Effector CD4-positive, alpha-beta T cell (primary cell): ENCODE measurements around the gene ANKIB1.
"Not testable (repeated sequence)": the region's sequence is repeated elsewhere in the genome, so short reads cannot be mapped to it uniquely, and the experiment has no call there.

Source experiments
- DNase-seq: peaks from one replicate; pipeline ENCODE4 v3.0.0-alpha.2; 2020

Gene ANKIB1

GRCh38 chr7:92330835-92331438 is 85.2 kb downstream of the ANKIB1 start:
- DNase-seq: no peak

DNA sequence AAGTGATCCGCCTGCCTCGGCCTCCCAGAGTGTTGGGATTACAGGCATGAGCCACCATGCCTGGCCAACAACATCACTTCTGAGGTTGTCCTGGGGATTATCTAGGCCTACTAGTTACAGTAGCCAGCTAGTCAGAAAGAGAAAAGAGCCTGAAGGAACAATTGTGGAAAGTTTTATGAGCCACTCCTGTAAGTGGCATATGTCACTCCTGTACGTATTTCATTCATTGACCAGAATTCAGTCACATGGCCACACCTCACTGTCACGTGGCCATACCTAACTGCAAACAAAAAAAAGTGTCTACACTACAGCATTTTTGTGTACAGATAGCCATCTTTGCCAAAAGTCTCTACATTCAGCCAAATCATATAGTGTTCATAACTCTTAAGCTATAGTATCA is 85.7 kb downstream of the ANKIB1 start:
- no peak for DNase-seq

GRCh38 chr7:92332782-92333181 is 87.0 kb downstream of the ANKIB1 start:
- no peak for DNase-seq

GRCh38 chr7:92333866-92334265 is 88.1 kb downstream of the ANKIB1 start:
- no peak for DNase-seq

DNA sequence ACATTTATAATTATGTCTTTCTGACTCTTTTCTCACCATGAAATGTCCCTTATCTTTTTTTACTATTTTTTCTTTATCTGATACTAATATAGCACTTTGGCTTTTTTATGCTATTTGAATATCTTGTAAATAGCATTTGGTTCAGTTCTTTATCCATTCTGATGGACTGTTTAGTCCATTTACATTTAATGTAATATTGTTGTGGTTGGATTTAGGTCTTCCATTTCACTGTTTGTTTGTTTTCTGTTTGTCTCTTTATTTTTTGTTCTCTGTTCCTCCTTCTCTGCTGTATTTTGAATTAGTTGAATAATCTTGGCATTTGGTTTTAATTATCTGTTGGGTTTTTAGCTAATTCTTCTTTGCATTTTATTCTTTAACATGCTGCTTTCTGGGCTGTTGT is 89.8 kb downstream of the ANKIB1 start:
- no peak for DNase-seq

GRCh38 chr7:92336662-92337340 is 91.0 kb downstream of the ANKIB1 start:
- no peak for DNase-seq

DNA sequence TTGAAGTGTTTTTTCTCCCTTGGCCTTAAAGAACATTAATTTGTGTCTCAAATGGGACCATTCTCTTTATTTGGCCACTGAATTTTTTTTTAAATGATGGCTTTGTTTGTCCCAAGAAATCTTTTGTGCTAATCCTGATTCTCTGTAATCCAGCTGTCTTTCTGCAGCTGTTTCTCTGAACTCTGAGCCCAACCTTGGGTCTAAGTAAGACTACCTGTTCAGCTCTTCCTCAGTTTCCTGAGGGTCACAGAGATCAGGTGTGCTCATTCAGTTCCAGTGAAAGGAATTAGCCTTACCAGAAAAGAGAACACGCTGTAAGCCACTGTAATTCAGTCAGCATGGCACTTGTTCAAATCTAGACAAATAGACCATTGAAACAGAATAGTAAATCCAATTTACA is 94.2 kb downstream of the ANKIB1 start:
- no peak for DNase-seq

DNA sequence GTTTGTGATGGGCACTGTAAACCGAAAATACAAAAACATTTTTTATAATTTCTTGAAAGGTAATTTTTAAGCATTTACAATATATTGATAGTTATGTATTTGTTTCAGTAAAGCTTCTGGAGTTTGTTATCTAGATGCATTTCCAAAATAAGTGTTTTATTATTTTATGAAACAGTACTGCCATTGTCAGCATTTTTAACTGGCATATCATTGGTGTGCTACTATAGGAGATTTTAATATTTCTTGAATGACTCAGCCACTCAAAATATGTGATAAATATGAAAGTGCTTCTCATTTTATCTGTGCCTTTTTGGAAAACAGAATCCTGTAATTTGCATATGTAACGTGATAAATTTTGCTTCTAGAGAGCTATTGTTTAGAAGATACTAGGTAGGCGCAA is 97.9 kb downstream of the ANKIB1 start:
- DNase-seq: no peak

DNA sequence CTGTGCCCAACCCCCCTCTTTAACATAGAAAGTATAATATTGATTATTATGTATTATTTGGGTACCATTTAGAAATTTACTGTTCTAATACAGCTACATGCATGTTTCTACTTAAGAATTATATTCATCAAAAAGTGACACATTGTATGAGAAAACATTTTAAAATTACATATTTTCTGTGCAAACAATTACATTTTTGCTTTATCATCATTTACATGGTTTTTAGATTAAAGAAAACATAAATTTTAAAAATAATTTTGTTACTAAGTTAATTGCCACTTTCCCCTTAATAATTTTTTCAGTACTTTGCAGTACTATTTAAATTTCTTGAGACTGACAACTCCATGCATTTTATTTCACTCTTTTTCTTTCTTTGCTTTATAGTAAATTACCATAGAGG is 106.2 kb downstream of the ANKIB1 start:
- DNase-seq: no peak

DNA sequence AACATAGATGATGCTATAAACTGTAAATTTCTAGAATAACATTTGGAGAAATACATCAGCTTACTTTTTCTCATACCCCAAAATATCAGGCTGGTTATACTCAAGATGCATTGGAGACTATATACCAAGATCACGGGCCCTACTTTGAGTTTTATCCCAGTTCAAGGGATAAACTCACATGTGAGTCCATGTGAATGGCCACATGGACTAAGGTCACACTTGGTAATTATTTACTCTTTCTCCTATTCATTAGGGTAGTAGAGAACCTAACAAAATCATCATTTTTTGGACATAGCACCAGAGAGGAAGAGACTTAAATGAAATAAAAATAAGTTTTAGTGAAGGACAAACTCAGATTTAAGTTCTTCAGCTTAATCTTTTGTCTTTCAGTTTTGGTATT is 108.4 kb downstream of the ANKIB1 start:
- no peak for DNase-seq

- no peak for DNase-seq
Observed at GRCh38 chr7:92356406-92356805, 110.6 kb downstream of the ANKIB1 start.

DNA sequence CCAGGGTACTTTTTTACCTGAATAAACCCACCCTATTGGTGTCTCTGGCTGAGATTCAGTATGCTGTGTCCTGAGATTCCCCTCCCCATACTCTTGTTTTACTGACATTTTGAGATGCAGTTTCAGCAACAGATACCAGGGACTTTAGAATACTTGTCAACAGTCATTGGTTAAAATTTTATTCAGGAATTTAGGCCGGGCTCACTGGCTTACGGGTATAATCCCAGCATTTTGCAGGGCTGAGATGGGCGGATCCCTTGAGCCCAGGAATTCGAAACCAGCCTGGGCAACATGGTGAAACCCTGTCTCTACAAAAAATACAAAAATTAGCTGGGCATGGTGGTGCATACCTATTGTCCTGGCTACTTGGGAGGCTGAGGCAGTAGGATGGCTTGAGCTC is 111.5 kb downstream of the ANKIB1 start:
- no peak for DNase-seq

DNA sequence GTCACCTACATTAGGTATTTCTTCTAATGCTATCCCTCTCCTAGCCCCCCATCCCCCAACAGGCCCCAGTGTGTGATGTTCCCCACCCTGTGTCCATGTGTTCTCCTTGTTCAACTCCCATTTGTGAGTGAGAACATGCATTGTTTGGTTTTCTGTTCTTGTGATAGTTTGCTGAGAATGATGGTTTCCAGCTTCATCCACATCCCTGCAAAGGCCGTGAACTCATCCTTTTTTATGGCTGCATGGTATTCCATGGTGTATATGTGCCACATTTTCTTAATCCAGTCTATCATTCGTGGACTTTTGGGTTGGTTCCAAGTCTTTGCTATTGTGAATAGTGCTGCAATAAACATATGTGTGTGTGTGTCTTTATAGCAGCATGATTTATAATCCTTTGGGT is 113.4 kb downstream of the ANKIB1 start:
- DNase-seq: not testable (repeated sequence)

DNA sequence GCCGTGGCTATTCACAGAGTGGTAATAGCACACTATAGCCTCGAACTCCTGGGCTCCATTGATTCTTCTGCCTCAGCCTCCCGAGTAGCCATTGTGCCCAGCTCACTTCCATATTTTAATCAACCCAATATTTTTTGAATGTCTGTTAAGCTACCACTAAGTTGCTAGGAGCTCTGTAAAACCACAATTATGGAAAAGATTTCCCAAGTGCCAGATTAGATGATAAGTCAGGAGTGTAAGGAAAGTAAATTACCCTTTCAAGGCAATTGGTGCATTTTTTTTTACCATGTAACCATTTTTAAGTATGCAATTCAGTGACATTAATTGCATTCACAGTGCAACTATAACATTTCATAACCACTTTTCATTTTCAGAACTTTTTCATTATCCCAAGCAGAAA is 114.0 kb downstream of the ANKIB1 start:
- no peak for DNase-seq

DNA sequence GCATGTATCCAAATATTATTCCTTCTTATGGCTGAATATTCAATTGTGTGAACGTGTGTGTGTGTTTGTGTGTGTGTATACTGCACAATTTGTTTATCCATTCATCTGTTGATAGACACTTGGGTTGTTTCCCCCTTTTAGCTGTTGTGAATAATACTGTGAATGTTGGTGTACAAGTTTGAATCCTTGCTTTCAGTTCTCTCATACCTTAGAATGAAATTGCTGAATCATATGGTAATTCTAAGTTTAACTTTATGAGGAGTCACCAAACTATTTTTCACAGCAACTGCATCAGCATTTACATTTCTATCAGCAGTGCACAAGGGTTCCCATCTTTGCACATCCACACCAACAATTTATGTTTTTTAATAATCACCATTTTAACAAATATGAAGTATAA is 114.6 kb downstream of the ANKIB1 start:
- DNase-seq: no peak

DNA sequence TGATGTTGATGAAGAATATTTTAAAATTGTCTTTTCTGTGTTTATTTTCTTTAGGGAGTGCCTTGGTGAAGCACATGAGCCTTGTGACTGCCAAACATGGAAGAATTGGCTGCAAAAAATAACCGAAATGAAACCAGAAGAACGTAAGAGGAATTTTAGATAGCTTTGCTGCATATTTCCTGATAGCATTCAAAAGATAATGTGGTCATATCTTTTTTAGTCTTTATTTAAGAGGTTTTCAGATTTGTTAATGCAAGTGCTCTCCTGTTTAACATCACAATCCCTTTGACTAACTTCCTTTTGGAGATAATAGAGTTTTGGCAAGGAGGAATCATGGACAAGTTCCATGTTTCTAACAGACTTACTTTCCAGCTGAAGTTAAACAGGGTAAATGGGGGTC is 116.4 kb downstream of the ANKIB1 start:
- no peak for DNase-seq

DNA sequence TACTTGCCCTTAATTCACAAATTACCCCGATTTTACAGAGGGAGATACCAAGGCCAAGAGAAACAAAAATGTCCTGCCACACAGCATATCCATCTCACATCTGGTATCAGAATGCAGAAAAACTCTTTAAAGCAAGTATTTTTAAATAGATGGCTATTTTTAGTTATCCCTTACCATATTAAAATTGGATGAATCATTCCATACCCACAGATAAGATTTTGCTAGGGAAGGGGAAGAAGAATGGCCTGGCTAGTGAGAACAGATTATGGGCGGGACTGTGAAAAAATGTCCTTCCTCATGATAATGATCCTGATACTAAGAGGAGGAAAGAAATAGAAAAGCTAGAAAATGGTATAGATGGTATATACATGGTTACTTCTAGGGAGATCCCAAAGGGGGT is 121.0 kb downstream of the ANKIB1 start:
- no peak for DNase-seq

DNA sequence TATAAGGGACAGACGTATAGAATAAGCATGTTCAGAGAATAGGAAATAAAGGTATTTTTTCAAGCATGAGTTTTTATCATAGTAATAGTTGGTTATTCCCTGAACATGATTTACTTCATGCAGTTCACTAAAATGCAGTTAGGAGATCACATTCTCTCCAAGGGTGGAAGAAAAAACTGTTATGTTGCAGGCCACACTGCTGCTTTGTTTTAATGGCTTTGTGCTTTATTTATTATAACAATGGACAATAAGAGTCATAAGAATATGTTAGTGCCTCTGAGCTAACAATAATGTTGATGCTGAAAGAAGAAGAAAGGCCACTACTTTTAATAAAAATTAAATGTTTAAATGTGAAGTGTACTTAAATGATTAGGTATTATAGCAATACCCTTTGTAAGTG is 123.0 kb downstream of the ANKIB1 start:
- DNase-seq: no peak

GRCh38 chr7:92375013-92375412 is 129.2 kb downstream of the ANKIB1 start:
- DNase-seq: no peak

DNA sequence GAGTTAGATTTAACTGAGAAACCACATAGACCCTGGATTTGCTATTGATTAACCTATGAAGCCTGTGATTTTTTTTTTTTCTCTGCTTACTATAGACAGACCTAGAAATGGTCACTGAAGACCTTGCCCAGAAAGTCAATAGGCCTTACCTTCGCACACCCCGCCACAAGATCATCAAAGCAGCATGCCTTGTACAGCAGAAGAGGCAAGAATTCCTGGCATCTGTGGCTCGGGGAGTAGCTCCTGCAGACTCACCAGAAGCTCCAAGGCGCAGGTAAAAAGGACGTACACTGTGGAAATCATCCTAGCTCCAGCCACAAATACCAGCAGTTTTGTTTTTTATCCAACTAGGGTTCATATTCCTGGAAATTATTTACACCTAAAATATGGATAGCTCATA is 145.3 kb downstream of the ANKIB1 start:
- no peak for DNase-seq

- DNase-seq: no peak
Observed at GRCh38 chr7:92397542-92397941, 151.8 kb downstream of the ANKIB1 start.

DNA sequence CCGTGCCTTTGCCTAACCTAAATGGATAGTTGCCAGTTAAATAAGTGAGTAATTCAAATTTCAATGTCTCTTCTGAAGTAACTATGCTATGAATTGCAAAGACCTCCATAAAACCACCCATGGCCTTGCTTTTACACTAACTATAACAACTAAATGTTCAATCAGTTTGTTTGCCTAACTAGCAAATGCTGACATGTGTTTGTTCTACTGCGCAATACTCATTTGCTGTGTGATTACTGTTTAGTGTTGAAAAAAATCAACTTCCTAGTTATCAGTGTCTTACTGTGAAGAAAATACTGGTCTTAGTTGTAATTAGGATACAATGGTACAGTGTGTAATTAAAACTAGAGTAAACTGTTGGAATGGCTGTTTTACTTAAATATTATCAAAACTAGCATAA is 154.2 kb downstream of the ANKIB1 start:
- no peak for DNase-seq

- DNase-seq: no peak
Observed at GRCh38 chr7:92402920-92403759, 157.4 kb downstream of the ANKIB1 start.

GRCh38 chr7:92403760-92404074 is 157.9 kb downstream of the ANKIB1 start:
- DNase-seq: no peak
